Measurements from ENCODE around the gene ARHGEF19.

- TF ChIP-seq CTCF (IDR thresholded peaks at IDR 0.05; ENCODE audit: low read depth, low read length) (no peak), POLR2A (IDR thresholded peaks at IDR 0.05; ENCODE audit: extremely low read depth, insufficient read length) (no peak)
Observed at GRCh38 chr1:16253332-16253922, 41.0 kb upstream of the ARHGEF19 start.
